ENCODE data around the gene SLC7A9. TPM values are rescaled to one million over a fixed set of nuclear protein-coding genes. Genes with fewer than 3 reads are reported as not detected.
"Not testable (repeated sequence)": the region's sequence is repeated elsewhere in the genome, so short reads cannot be mapped to it uniquely, and the experiment has no call there.

The SLC7A9 gene
- polyA plus RNA-seq, 1 donor (not counting 4 experiments of a cell fraction or from before 2014, with no cell fraction given) = 0.20 TPM

- H3K4me1 ChIP-seq (ENCODE audit: control insufficient read depth, extremely low read depth, insufficient read depth, low read length) = no peaks in the 10 kb centered on the region
- no peaks in the 10 kb centered on the region for H3K9me3 ChIP-seq (ENCODE audit: control insufficient read depth, low read depth, low read length)
- no peaks in the 10 kb centered on the region for H3K27me3 ChIP-seq (ENCODE audit: control insufficient read depth, extremely low read depth, insufficient read depth, low read length)
- dilution Hi-C loops (cut with MboI; ENCODE audit: extremely low pct_ligation_motif_present, low sequenced_read_pairs) = no loop called here
- H3K9ac ChIP-seq (ENCODE audit: control insufficient read depth, extremely low read depth, insufficient read depth, low read length) = no peak overlapping the region
- no peak overlapping the region for H3K4me3 ChIP-seq (ENCODE audit: control insufficient read depth in 2 of 3, extremely low read depth in 1 of 3, insufficient read depth in 2 of 3, low read depth in 1 of 3, low read length in 3 of 3)
- FAIRE-seq (no peak), DNase-seq (ENCODE audit: low read depth, low spot score) (no peak)
- TF ChIP-seq CTCF (optimal IDR thresholded peaks at IDR 0.05 in 1 of 3, IDR thresholded peaks at IDR 0.05 in 1 of 3, conservative IDR thresholded peaks at IDR 0.05 in 1 of 3; ENCODE audit: extremely low read depth in 1 of 3, insufficient read depth in 2 of 3, low read length in 3 of 3) (no peak), EZH2 (IDR thresholded peaks at IDR 0.05; ENCODE audit: low read length) (no peak)
- no peak overlapping the region for H3K27ac ChIP-seq (ENCODE audit: control insufficient read depth, insufficient read depth, low read length)
- no peaks in the 10 kb centered on the region for H4K20me1 ChIP-seq (ENCODE audit: control insufficient read depth, extremely low read depth, insufficient read depth, low read length)
- H2AFZ ChIP-seq (ENCODE audit: control insufficient read depth, low read length) = no peak overlapping the region
- no peaks in the 10 kb centered on the region for H3K36me3 ChIP-seq (ENCODE audit: control insufficient read depth in 2 of 2, extremely low read depth in 1 of 2, insufficient read depth in 2 of 2, low read length in 2 of 2)
- no peaks in the 10 kb centered on the region for H3K9me1 ChIP-seq (ENCODE audit: control insufficient read depth, extremely low read depth, insufficient read depth, low read length)
- no peak overlapping the region for H3K4me2 ChIP-seq (ENCODE audit: control insufficient read depth, extremely low read depth, insufficient read depth, low read depth, low read length)
- no peaks in the 10 kb centered on the region for H3K79me2 ChIP-seq (ENCODE audit: control insufficient read depth, insufficient read depth, low read length)
These were observed 12.0 kb downstream of the SLC7A9 start for GRCh38 chr19:32857584-32857983.

- H4K20me1 ChIP-seq (ENCODE audit: control insufficient read depth, extremely low read depth, insufficient read depth, low read length); H3K4me3 ChIP-seq (ENCODE audit: control insufficient read depth in 2 of 3, extremely low read depth in 1 of 3, insufficient read depth in 2 of 3, low read depth in 1 of 3, low read length in 3 of 3); DNase-seq (ENCODE audit: low read depth, low spot score); H3K9me3 ChIP-seq (ENCODE audit: control insufficient read depth, low read depth, low read length); H3K27ac ChIP-seq (ENCODE audit: control insufficient read depth, insufficient read depth, low read length); H3K79me2 ChIP-seq (ENCODE audit: control insufficient read depth, insufficient read depth, low read length); H3K9me1 ChIP-seq (ENCODE audit: control insufficient read depth, extremely low read depth, insufficient read depth, low read length); H3K9ac ChIP-seq (ENCODE audit: control insufficient read depth, extremely low read depth, insufficient read depth, low read length); H3K4me1 ChIP-seq (ENCODE audit: control insufficient read depth, extremely low read depth, insufficient read depth, low read length); H3K36me3 ChIP-seq (ENCODE audit: control insufficient read depth in 2 of 2, extremely low read depth in 1 of 2, insufficient read depth in 2 of 2, low read length in 2 of 2); FAIRE-seq; dilution Hi-C loops (cut with MboI; ENCODE audit: extremely low pct_ligation_motif_present, low sequenced_read_pairs); H2AFZ ChIP-seq (ENCODE audit: control insufficient read depth, low read length); H3K27me3 ChIP-seq (ENCODE audit: control insufficient read depth, extremely low read depth, insufficient read depth, low read length); H3K4me2 ChIP-seq (ENCODE audit: control insufficient read depth, extremely low read depth, insufficient read depth, low read depth, low read length): not testable (repeated sequence)
These were observed 12.7 kb downstream of the SLC7A9 start for GRCh38 chr19:32856818-32857217.

- FAIRE-seq (no peak), DNase-seq (ENCODE audit: low read depth, low spot score) (no peak)
- no peak for TF ChIP-seq EZH2 (IDR thresholded peaks at IDR 0.05; ENCODE audit: low read length)
- TF ChIP-seq CTCF (optimal IDR thresholded peaks at IDR 0.05 in 1 of 3, IDR thresholded peaks at IDR 0.05 in 1 of 3, conservative IDR thresholded peaks at IDR 0.05 in 1 of 3; ENCODE audit: extremely low read depth in 1 of 3, insufficient read depth in 2 of 3, low read length in 3 of 3) = no peak
- H3K4me3 ChIP-seq (ENCODE audit: control insufficient read depth in 2 of 3, extremely low read depth in 1 of 3, insufficient read depth in 2 of 3, low read depth in 1 of 3, low read length in 3 of 3) = no peak overlapping the region
- no peaks in the 10 kb centered on the region for H3K36me3 ChIP-seq (ENCODE audit: control insufficient read depth in 2 of 2, extremely low read depth in 1 of 2, insufficient read depth in 2 of 2, low read length in 2 of 2)
- no peaks in the 10 kb centered on the region for H3K9me1 ChIP-seq (ENCODE audit: control insufficient read depth, extremely low read depth, insufficient read depth, low read length)
- H3K4me2 ChIP-seq (ENCODE audit: control insufficient read depth, extremely low read depth, insufficient read depth, low read depth, low read length) = no peak overlapping the region
- H3K27me3 ChIP-seq (ENCODE audit: control insufficient read depth, extremely low read depth, insufficient read depth, low read length) = no peaks in the 10 kb centered on the region
- dilution Hi-C loops (cut with MboI; ENCODE audit: extremely low pct_ligation_motif_present, low sequenced_read_pairs) = no loop called here
- H3K9ac ChIP-seq (ENCODE audit: control insufficient read depth, extremely low read depth, insufficient read depth, low read length) = no peak overlapping the region
- no peaks in the 10 kb centered on the region for H3K79me2 ChIP-seq (ENCODE audit: control insufficient read depth, insufficient read depth, low read length)
- no peak overlapping the region for H2AFZ ChIP-seq (ENCODE audit: control insufficient read depth, low read length)
- no peaks in the 10 kb centered on the region for H3K9me3 ChIP-seq (ENCODE audit: control insufficient read depth, low read depth, low read length)
- no peaks in the 10 kb centered on the region for H4K20me1 ChIP-seq (ENCODE audit: control insufficient read depth, extremely low read depth, insufficient read depth, low read length)
- H3K27ac ChIP-seq (ENCODE audit: control insufficient read depth, insufficient read depth, low read length) = no peak overlapping the region
- H3K4me1 ChIP-seq (ENCODE audit: control insufficient read depth, extremely low read depth, insufficient read depth, low read length) = no peaks in the 10 kb centered on the region
These were observed 17.4 kb downstream of the SLC7A9 start for GRCh38 chr19:32852216-32852615.

- H3K9me1 ChIP-seq (ENCODE audit: control insufficient read depth, extremely low read depth, insufficient read depth, low read length); DNase-seq (ENCODE audit: low read depth, low spot score); H2AFZ ChIP-seq (ENCODE audit: control insufficient read depth, low read length); H3K4me1 ChIP-seq (ENCODE audit: control insufficient read depth, extremely low read depth, insufficient read depth, low read length); H3K4me2 ChIP-seq (ENCODE audit: control insufficient read depth, extremely low read depth, insufficient read depth, low read depth, low read length); H3K9me3 ChIP-seq (ENCODE audit: control insufficient read depth, low read depth, low read length); H3K27ac ChIP-seq (ENCODE audit: control insufficient read depth, insufficient read depth, low read length); H3K36me3 ChIP-seq (ENCODE audit: control insufficient read depth in 2 of 2, extremely low read depth in 1 of 2, insufficient read depth in 2 of 2, low read length in 2 of 2); H3K27me3 ChIP-seq (ENCODE audit: control insufficient read depth, extremely low read depth, insufficient read depth, low read length); FAIRE-seq; H3K9ac ChIP-seq (ENCODE audit: control insufficient read depth, extremely low read depth, insufficient read depth, low read length); H4K20me1 ChIP-seq (ENCODE audit: control insufficient read depth, extremely low read depth, insufficient read depth, low read length); dilution Hi-C loops (cut with MboI; ENCODE audit: extremely low pct_ligation_motif_present, low sequenced_read_pairs); H3K79me2 ChIP-seq (ENCODE audit: control insufficient read depth, insufficient read depth, low read length); H3K4me3 ChIP-seq (ENCODE audit: control insufficient read depth in 2 of 3, extremely low read depth in 1 of 3, insufficient read depth in 2 of 3, low read depth in 1 of 3, low read length in 3 of 3): not testable (repeated sequence)
These were observed 21.5 kb downstream of the SLC7A9 start for GRCh38 chr19:32848035-32848434.

Data from keratinocyte (primary cell).